ENCODE measurements around the gene ADAMTS17.

Gene ADAMTS17

DNA sequence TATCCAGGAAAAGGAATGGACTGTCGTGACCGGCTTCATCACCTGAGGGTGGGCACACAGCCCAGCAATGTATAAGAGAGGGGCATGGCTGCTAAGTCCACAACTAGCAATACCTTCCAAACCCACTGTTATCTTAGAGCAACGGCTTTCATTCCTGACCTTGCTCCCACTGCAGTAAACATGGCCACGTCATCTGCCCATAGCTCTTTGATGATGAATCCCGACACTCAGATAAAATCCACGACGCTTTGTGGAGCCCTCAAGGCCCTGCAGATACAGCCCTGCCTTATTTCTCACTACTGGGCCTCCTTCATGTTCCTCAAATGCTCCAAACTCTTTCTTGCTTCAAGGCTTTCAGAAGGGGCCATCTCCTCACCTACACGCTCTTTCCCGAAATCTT, 114.0 kb downstream of the ADAMTS17 start:
- DNase-seq (ENCODE audit: low spot score): no peak
- TF ChIP-seq, protein P1, sequence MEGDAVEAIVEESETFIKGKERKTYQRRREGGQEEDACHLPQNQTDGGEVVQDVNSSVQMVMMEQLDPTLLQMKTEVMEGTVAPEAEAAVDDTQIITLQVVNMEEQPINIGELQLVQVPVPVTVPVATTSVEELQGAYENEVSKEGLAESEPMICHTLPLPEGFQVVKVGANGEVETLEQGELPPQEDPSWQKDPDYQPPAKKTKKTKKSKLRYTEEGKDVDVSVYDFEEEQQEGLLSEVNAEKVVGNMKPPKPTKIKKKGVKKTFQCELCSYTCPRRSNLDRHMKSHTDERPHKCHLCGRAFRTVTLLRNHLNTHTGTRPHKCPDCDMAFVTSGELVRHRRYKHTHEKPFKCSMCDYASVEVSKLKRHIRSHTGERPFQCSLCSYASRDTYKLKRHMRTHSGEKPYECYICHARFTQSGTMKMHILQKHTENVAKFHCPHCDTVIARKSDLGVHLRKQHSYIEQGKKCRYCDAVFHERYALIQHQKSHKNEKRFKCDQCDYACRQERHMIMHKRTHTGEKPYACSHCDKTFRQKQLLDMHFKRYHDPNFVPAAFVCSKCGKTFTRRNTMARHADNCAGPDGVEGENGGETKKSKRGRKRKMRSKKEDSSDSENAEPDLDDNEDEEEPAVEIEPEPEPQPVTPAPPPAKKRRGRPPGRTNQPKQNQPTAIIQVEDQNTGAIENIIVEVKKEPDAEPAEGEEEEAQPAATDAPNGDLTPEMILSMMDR (IDR thresholded peaks at IDR 0.05; ENCODE audit: extremely low read depth, missing control alignments): no peak

DNA sequence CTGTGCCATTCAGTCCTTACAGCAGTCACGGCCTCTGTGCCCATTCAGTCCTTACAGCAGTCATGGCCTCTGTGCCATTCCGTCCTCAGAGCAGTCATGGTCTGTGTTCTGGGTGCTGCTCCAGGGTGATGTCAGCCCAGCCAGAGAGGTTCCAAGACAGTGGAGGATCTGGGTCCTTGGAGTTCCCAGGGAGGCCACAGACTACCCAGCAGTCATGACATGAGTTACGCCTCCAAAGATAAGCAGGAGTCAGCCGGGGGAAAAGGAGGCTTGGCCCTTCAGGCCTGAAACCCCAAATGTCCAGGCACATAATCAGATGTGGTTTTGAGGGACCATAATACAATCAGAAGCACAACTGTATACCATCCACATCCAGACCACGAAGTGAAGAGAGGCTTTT, 115.7 kb downstream of the ADAMTS17 start:
- DNase-seq (ENCODE audit: low spot score): no peak
- TF ChIP-seq, protein P1 (IDR thresholded peaks at IDR 0.05; ENCODE audit: extremely low read depth, missing control alignments): no peak

DNA sequence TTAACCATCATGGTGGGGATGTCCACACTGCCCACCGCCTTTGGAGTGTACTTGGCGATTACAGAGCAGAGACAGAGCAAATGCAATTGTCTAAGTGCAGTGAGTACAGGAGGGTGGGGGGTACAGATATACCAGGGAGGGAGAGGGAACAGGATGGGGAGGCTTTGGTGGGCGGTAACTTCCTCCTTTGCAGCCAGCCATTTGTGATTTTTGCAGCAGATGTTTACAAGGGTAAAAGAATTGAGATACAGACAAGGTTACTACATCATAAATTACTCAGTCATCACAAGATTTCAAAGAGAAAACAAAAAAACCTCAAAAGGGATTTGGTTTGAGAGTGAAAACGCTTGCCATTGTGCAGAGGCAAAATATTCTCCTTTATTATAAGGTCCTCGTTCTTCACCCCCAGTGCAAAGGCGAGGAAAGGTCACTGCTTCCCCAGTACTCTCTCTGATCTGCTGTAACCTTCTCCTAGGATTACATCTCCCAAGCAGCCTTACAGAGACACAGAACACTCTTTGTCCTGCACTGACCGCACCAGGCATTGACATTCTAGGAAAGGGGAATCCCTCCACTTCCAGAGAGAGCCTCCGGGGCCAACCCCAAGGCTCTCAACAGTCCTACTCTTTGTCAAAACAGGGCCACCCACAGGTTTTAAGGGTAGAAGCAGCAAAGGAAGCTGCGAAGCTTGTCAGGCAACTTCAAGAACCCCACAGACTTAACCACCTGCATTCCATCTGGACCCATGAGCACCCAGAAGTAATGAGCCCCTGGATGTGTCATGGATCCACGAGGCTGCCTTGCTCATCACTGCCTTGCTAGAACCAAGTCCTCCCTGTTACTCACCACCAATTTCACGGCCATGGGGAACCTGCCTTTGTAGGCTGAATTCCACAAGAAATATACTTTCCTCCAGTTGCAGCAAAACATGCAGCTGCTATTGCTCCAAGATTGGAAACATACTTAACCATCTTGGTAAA, 117.3 kb downstream of the ADAMTS17 start:
- no peak for DNase-seq (ENCODE audit: low spot score)
- TF ChIP-seq, protein P1 (IDR thresholded peaks at IDR 0.05; ENCODE audit: extremely low read depth, missing control alignments): no peak

DNA sequence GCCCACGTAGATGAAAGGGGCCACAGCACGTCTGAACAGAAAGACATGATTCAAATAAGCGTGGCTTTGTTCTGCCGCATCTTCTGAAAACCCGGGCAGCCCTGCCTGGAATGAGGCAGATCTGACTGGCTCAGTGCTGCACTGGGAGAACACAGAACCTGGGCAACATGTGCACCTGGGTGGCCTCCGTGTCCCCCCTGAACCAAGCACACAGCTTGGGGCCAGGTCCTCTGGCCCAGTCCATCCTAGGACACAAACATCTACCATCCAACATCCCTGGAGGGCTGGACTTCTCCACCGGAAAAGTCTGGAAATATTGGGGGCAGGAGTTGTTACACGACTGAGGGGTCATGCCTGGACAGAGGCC, 119.4 kb downstream of the ADAMTS17 start:
- DNase-seq (ENCODE audit: low spot score): no peak
- TF ChIP-seq, protein P1 (IDR thresholded peaks at IDR 0.05; ENCODE audit: extremely low read depth, missing control alignments): no peak

DNA sequence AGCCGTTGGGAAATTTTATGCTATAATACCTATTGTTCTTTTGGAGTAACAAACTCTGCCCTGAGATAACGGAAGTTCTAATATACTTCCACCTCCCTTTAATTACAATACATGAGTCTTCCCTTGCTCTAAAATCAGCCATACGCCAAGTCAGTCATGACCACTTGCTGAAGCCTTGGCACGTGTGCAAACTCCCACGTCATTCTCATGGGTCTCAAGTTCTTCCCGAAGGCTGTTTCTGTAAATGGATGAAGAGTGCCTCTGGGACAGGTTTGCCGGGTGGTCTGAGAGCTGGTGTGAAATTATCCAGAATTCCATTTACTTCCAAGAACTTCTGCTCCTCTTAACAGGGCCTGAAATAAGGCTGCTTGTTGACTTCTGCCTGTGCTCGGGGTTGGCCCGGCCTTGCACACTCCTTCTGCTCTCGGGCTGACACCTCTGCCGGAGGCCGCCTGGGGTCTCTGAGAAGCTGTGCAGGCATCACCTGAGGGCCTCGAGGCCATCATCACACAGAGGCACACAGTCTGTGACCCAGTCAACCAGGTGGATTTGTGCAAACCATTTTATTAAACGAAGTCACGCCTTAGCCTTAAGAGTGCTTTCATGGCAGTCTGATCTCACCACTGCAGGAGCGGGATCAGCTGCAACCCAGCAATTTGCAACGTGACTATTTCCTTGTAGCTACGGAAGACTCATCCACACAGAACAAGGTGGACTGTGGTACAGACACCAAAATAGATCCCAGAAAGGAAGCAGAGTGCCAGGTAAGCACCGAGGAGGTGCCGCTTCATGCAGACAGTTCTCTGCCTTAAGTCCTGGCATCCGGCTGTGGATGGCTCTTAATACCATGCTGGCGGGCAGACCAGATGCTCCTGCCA, 120.1 kb downstream of the ADAMTS17 start:
- no peak for DNase-seq (ENCODE audit: low spot score)
- TF ChIP-seq, protein P1 (IDR thresholded peaks at IDR 0.05; ENCODE audit: extremely low read depth, missing control alignments): no peak

DNA sequence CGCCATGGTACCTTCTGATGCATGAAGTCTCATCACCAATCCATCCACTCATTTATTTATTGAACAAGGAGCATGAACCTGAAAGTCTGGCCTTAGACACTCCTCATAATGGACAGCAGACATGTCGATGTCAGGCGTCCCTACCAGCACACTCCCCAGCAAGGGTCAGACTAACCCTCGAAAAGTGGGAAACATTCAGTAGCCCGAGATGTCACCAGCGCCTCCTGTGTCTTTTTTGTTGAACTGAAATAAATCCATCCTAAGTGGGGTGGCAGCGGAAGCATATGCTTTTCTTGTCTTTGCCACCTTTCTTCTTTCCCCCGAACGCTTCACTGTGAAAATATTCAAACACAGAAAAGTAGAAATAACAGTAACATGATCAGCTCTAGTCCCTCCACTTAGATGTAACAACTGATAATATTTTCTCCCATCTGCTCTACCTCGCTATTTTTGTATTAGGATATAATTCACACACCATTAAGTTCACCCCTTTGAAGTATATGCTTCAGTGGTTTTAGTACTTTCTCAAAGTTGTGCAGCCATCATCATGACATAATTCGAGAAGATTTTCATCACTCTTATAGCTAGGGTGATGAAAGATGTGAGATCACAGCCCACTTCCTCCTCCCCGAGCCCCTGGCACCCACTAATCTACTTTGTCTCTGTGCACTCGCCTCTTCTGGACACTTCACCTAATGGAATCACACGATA, 121.6 kb downstream of the ADAMTS17 start:
- DNase-seq (ENCODE audit: low spot score): no peak
- TF ChIP-seq, protein P1 (IDR thresholded peaks at IDR 0.05; ENCODE audit: extremely low read depth, missing control alignments): no peak
